Suppressor macrophage treated with lipopolysaccharide for 4 hours (primary cell): ENCODE measurements around the gene CDX1.
"Not testable (repeated sequence)": the region's sequence is repeated elsewhere in the genome, so short reads cannot be mapped to it uniquely, and the experiment has no call there.

Experiments
- DNase-seq: peaks from one replicate; pipeline ENCODE4 v3.0.0-alpha.2; 2020

The CDX1 gene

GRCh38 chr5:150210644-150211043 lies 44.1 kb downstream of the CDX1 start:
- no peak for DNase-seq

- DNase-seq, result no peak
Observed at GRCh38 chr5:150211156-150212030, 44.8 kb downstream of the CDX1 start.

GRCh38 chr5:150213530-150213929 lies 47.0 kb downstream of the CDX1 start:
- no peak for DNase-seq

GRCh38 chr5:150214289-150214688 lies 47.7 kb downstream of the CDX1 start:
- DNase-seq, result no peak

- no peak for DNase-seq
Observed at GRCh38 chr5:150215979-150216944, 49.7 kb downstream of the CDX1 start.

- no peak for DNase-seq
Observed at GRCh38 chr5:150217038-150217437, 50.5 kb downstream of the CDX1 start.

GRCh38 chr5:150217873-150218692 lies 51.5 kb downstream of the CDX1 start:
- DNase-seq, result peak; percentile 90

GRCh38 chr5:150218693-150219035 lies 52.1 kb downstream of the CDX1 start:
- no peak for DNase-seq

GRCh38 chr5:150219142-150219541 lies 52.6 kb downstream of the CDX1 start:
- DNase-seq, result no peak

- no peak for DNase-seq
Observed at GRCh38 chr5:150219861-150220260, 53.3 kb downstream of the CDX1 start.

GRCh38 chr5:150221471-150221870 lies 54.9 kb downstream of the CDX1 start:
- no peak for DNase-seq

- no peak for DNase-seq
Observed at GRCh38 chr5:150222906-150223305, 56.3 kb downstream of the CDX1 start.

- DNase-seq, result no peak
Observed at GRCh38 chr5:150223474-150223873, 56.9 kb downstream of the CDX1 start.

GRCh38 chr5:150224483-150225027 lies 58.0 kb downstream of the CDX1 start:
- no peak for DNase-seq

GRCh38 chr5:150227036-150227435 lies 60.5 kb downstream of the CDX1 start:
- peak; percentile 76 for DNase-seq

GRCh38 chr5:150227606-150228273 lies 61.2 kb downstream of the CDX1 start:
- peak; percentile 80 for DNase-seq

GRCh38 chr5:150229571-150229970 lies 63.0 kb downstream of the CDX1 start:
- no peak for DNase-seq

- no peak for DNase-seq
Observed at GRCh38 chr5:150230842-150231241, 64.3 kb downstream of the CDX1 start.

- not testable (repeated sequence) for DNase-seq
Observed at GRCh38 chr5:150233706-150234105, 67.1 kb downstream of the CDX1 start.
